H1 (cell line): Measurements from ENCODE around the gene NRXN2. TPM values are rescaled to one million over a fixed set of nuclear protein-coding genes. Genes with fewer than 3 reads are reported as not detected.

Experiments
- CTCF ChIA-PET: fragments of 300-600 bp; sonication (Branson Sonifier 250); formaldehyde crosslinking; loops from one replicate; lab custom pipeline; 2021; ENCODE audit not compliant: partially characterized antibody; lab: Charles Lee
- POLR2A ChIA-PET: fragments of 300-600 bp; sonication (Branson Sonifier 250); formaldehyde crosslinking; loops from one replicate; lab custom pipeline; 2021; ENCODE audit warnings: inconsistent platforms; ENCODE audit not compliant: partially characterized antibody; lab: Charles Lee
- DNase-seq, 2 experiments: peaks; one replicate each; pipeline versions ENCODE4 v3.0.0 to v3.0.0-alpha.2; 2010 to 2022; ENCODE audit warnings: low spot score in 2 of 2, low read depth in 1 of 2, mixed read lengths in 1 of 2
- FAIRE-seq: peaks from 2 replicates; lab custom pipeline; 2011; peaks lifted over from hg19 to GRCh38; lab: Jason Lieb, UNC
- H2AFZ ChIP-seq: 2 replicates; pipeline ENCODE4 v1.8.1; 2012; ENCODE audit warnings: low read length, inconsistent platforms
- H2AK5ac ChIP-seq: 2 replicates; pipeline ENCODE4 v1.6.1; 2013; ENCODE audit warnings: low read depth, low read length
- H2BK120ac ChIP-seq: replicated peaks from 2 replicates; pipeline ENCODE3; 2013; ENCODE audit warnings: low read depth, low read length, inconsistent platforms
- H2BK12ac ChIP-seq: 2 replicates; pipeline ENCODE4 v1.6.1; 2013; ENCODE audit warnings: low read depth, low read length
- H2BK15ac ChIP-seq: 2 replicates; pipeline ENCODE4 v1.6.1; 2013; ENCODE audit warnings: low read length
- H2BK20ac ChIP-seq: 2 replicates; pipeline ENCODE4 v1.6.1; 2013; ENCODE audit warnings: low read length
- H2BK5ac ChIP-seq: 2 replicates; pipeline ENCODE4 v1.6.1; 2013; ENCODE audit warnings: low read depth, low read length
- H3K14ac ChIP-seq: 2 replicates; pipeline ENCODE4 v1.6.1; 2013; ENCODE audit warnings: inconsistent platforms; ENCODE audit not compliant: insufficient read length
- H3K18ac ChIP-seq: 2 replicates; pipeline ENCODE4 v1.6.1; 2013; ENCODE audit warnings: low read length; ENCODE audit errors: extremely low read depth
- H3K23ac ChIP-seq: 2 replicates; pipeline ENCODE4 v1.6.1; 2013; ENCODE audit warnings: inconsistent platforms; ENCODE audit not compliant: insufficient read length
- H3K23me2 ChIP-seq: 2 replicates; pipeline ENCODE4 v1.6.1; 2013; ENCODE audit warnings: low read depth, low read length
- H3K27ac ChIP-seq: 2 replicates; pipeline ENCODE4 v1.6.1; 2011; ENCODE audit warnings: low read depth, low read length, inconsistent platforms
- H3K27me3 ChIP-seq, 4 experiments: replicated peaks in 1 of 4; 1 replicate in 1 of 4; 2 replicates in 3 of 4; pipeline versions ENCODE4 v1.6.1 to v1.8.1; 2011 to 2013; ENCODE audit warnings: low read length in 3 of 4, mild to moderate bottlenecking in 3 of 4, inconsistent platforms in 2 of 4, mixed read lengths in 2 of 4, moderate library complexity in 1 of 4; ENCODE audit not compliant: control insufficient read depth in 3 of 4, insufficient read depth in 3 of 4; ENCODE audit errors: extremely low read depth in 1 of 4
- H3K36me3 ChIP-seq, 4 experiments: 2 replicates each; pipeline versions ENCODE4 v1.6.1 to v1.8.1; 2011 to 2013; ENCODE audit warnings: mild to moderate bottlenecking in 4 of 4, low read length in 3 of 4, moderate library complexity in 2 of 4, control low read depth in 1 of 4, inconsistent platforms in 1 of 4; ENCODE audit not compliant: insufficient read depth in 4 of 4, control insufficient read depth in 2 of 4
- H3K4ac ChIP-seq: replicated peaks from 2 replicates; pipeline ENCODE3; 2013; ENCODE audit warnings: low read length, low read depth, mixed read lengths, inconsistent platforms; ENCODE audit not compliant: insufficient read length
- H3K4me1 ChIP-seq, 4 experiments: replicated peaks in 1 of 4; 1 replicate in 1 of 4; 2 replicates in 3 of 4; pipeline versions ENCODE4 v1.6.1 to v1.8.1; 2011 to 2013; ENCODE audit warnings: low read length in 3 of 4, inconsistent platforms in 2 of 4, mixed read lengths in 1 of 4; ENCODE audit not compliant: insufficient read depth in 4 of 4, control insufficient read depth in 3 of 4
- H3K4me2 ChIP-seq, 2 experiments: 2 replicates each; pipeline versions ENCODE4 v1.6.1 to v1.8.1; 2011 to 2013; ENCODE audit warnings: low read depth in 2 of 2, low read length in 2 of 2, control low read depth in 1 of 2, inconsistent platforms in 1 of 2, mild to moderate bottlenecking in 1 of 2; ENCODE audit not compliant: insufficient read depth in 1 of 2
- H3K4me3 ChIP-seq, 4 experiments: fragments of 200-600, 300-600 bp in 1 of 4; sonication (generic), shearing (Covaris generic), sonication (Bioruptor Twin) in 1 of 4; 2 replicates each; pipeline versions ENCODE4 v1.5.1 to v1.8.1; 2011 to 2016; ENCODE audit warnings: low read length in 4 of 4, low read depth in 3 of 4, control low read depth in 2 of 4, inconsistent platforms in 2 of 4, mild to moderate bottlenecking in 2 of 4, mixed read lengths in 1 of 4, moderate library complexity in 1 of 4; ENCODE audit not compliant: insufficient read depth in 2 of 4; ENCODE audit errors: extremely low read depth in 1 of 4
- H3K56ac ChIP-seq: replicated peaks from 2 replicates; pipeline ENCODE3; 2013; ENCODE audit warnings: low read depth, mild to moderate bottlenecking, mixed read lengths, low read length, inconsistent platforms; ENCODE audit not compliant: insufficient read length
- H3K79me1 ChIP-seq: 2 replicates; pipeline ENCODE4 v1.6.1; 2013; ENCODE audit warnings: low read depth, low read length, control low read depth
- H3K79me2 ChIP-seq, 2 experiments: 2 replicates each; pipeline versions ENCODE4 v1.6.1 to v1.8.1; 2012 to 2013; ENCODE audit warnings: low read length in 2 of 2, mild to moderate bottlenecking in 2 of 2, inconsistent platforms in 1 of 2; ENCODE audit not compliant: insufficient read depth in 2 of 2, control insufficient read depth in 1 of 2
- H3K9ac ChIP-seq, 4 experiments: replicated peaks in 1 of 4; 1 replicate in 1 of 4; 2 replicates in 3 of 4; pipeline versions ENCODE4 v1.6.1 to v1.8.1; 2011 to 2013; ENCODE audit warnings: low read depth in 3 of 4, low read length in 3 of 4, control low read depth in 2 of 4, mild to moderate bottlenecking in 2 of 4, moderate library complexity in 2 of 4, inconsistent platforms in 1 of 4; ENCODE audit errors: extremely low read depth in 1 of 4
- H3K9me3 ChIP-seq, 2 experiments: 2 replicates each; pipeline versions ENCODE4 v1.6.1 to v1.8.1; 2012 to 2013; ENCODE audit warnings: mild to moderate bottlenecking in 2 of 2, moderate library complexity in 2 of 2, control low read depth in 1 of 2, inconsistent platforms in 1 of 2, low read depth in 1 of 2, low read length in 1 of 2, mixed read lengths in 1 of 2; ENCODE audit not compliant: insufficient read depth in 2 of 2
- H4K20me1 ChIP-seq, 2 experiments: replicated peaks in 1 of 2; 2 replicates each; pipeline versions ENCODE3 to v1.8.1; 2011 to 2013; ENCODE audit warnings: inconsistent platforms in 2 of 2, low read length in 2 of 2, mild to moderate bottlenecking in 1 of 2; ENCODE audit not compliant: insufficient read depth in 2 of 2, control insufficient read depth in 1 of 2
- H4K5ac ChIP-seq: 2 replicates; pipeline ENCODE4 v1.6.1; 2013; ENCODE audit warnings: low read length, low read depth, mixed read lengths, inconsistent platforms; ENCODE audit not compliant: insufficient read length
- H4K8ac ChIP-seq: 2 replicates; pipeline ENCODE4 v1.8.0; 2013; ENCODE audit warnings: mild to moderate bottlenecking, moderate library complexity, low read length, inconsistent platforms; ENCODE audit not compliant: insufficient read depth; ENCODE audit errors: extremely low read depth
- H4K91ac ChIP-seq: replicated peaks from 2 replicates; pipeline ENCODE3; 2013; ENCODE audit warnings: low read length, mixed read lengths, inconsistent platforms; ENCODE audit not compliant: insufficient read length
- BCL11A ChIP-seq, 2 experiments: IDR thresholded peaks; one replicate each; pipeline ENCODE4 v1.6.1; 2011; ENCODE audit warnings: low read depth in 2 of 2, low read length in 2 of 2, mild to moderate bottlenecking in 2 of 2
- POU5F1 ChIP-seq: IDR thresholded peaks from 2 replicates; pipeline ENCODE4 v1.6.1; 2011; ENCODE audit warnings: low read depth, mild to moderate bottlenecking, low read length, moderate library complexity
- YY1 ChIP-seq: IDR thresholded peaks from 2 replicates; pipeline ENCODE4 v1.6.1; 2011; ENCODE audit warnings: low read depth, mild to moderate bottlenecking, low read length
- WGBS, 2 experiments: shearing (Covaris generic) in 1 of 2; methylation state at CpG; one replicate each; pipeline versions ENCODE4 v1.1.6 to v1.1.7; 2013 to 2015; ENCODE audit warnings: low lambda C conversion rate in 2 of 2, mixed read lengths in 2 of 2, inconsistent platforms in 1 of 2, low coverage in 1 of 2, missing lambda C conversion rate in 1 of 2; ENCODE audit not compliant: insufficient replicate concordance in 2 of 2, insufficient coverage in 1 of 2, insufficient read length in 1 of 2; ENCODE audit errors: extremely low coverage in 1 of 2, missing lambda C conversion rate in 1 of 2; 5-methylcytosine and 5-hydroxymethylcytosine counted together
- polyA plus RNA-seq, 7 experiments: library from polyadenylated mRNA; depleted of rRNA in 3 of 7; stranded (reverse) in 5 of 7; unstranded in 2 of 7; fragments of >200 nt in 5 of 7; fragments of 200-250 nt in 2 of 7; gene quantifications; 1 replicate in 5 of 7; 2 replicates in 1 of 7; 4 replicates in 1 of 7; pipeline versions ENCODE4 v1.2.1 to v1.2.3, GENCODE V29; 2011 to 2013; ENCODE audit warnings: missing spikeins in 2 of 7, mixed read lengths in 2 of 7
- total RNA-seq: library from RNA; stranded (reverse); fragmentation: NEBNext Ultra II Directional; extraction: Animal tissue kit (Norgen Biotek cat#: 25700); gene quantifications from 2 replicates; pipeline ENCODE4 v1.2.1, GENCODE V29; 2021

The NRXN2 gene
- total and polyA plus RNA-seq, 2 of the 8 experiments (the other 6 are each of a cell fraction or from before 2014, with no cell fraction given), result 1.3 to 11.5 TPM

GRCh38 chr11:64621283-64622019 lies 101.5 kb downstream of the NRXN2 start:
- FAIRE-seq (no peak), DNase-seq (no peak)
- Histone ChIP-seq H2BK15ac (peak overlapping the region; percentile 9; the same call in 1 of the 2 replicates), H3K9ac (no peak overlapping the region), H4K5ac (no peak overlapping the region), H3K18ac (no peak overlapping the region), H3K9me3 (no peaks in the 10 kb centered on the region), H4K20me1 (no peaks in the 10 kb centered on the region), H3K23me2 (no peaks in the 10 kb centered on the region), H3K23ac (no peak overlapping the region), H2AK5ac (0 out of 2 replicates have a peak overlapping the region, but pooled peaks have one; percentile 28), H3K14ac (no peak overlapping the region), H3K36me3 (no peaks in the 10 kb centered on the region), H3K79me2 (no peaks in the 10 kb centered on the region), H3K4me1 (peaks cover 0 to 15% (median 5%) of the 10 kb centered on the region in 4 experiments; a peak in 3 of 7 replicates), H2BK5ac (no peak overlapping the region; the same call in 1 of the 2 replicates), H2BK20ac (no peak overlapping the region), H4K91ac (no peak overlapping the region), H3K56ac (no peak overlapping the region), H3K27me3 (no peaks in the 10 kb centered on the region), H3K79me1 (no peaks in the 10 kb centered on the region), H3K4me2 (no peak overlapping the region), H3K4ac (no peak overlapping the region), H2AFZ (no peak overlapping the region), H2BK12ac (peak overlapping the region; percentile 5; the same call in 1 of the 2 replicates), H2BK120ac (no peak overlapping the region), H3K4me3 (no peak overlapping the region), H4K8ac (no peak overlapping the region), H3K27ac (no peak overlapping the region)
- no peak for TF ChIP-seq BCL11A (IDR thresholded peaks at IDR 0.05; ENCODE audit: low read depth in 2 of 2, low read length in 2 of 2)
- no peak for TF ChIP-seq YY1
- TF ChIP-seq POU5F1, result no peak
- 81% methylated on average over 5 of the region's 5 CpGs; no CpG with 5 or more reads in 1 of the 2 experiments for WGBS, 2 experiments
- POLR2A ChIA-PET, result interaction anchor here (0.9 to 1.0 kb wide), 2 partner anchors 8 to 10 kb away, joined by 3 to 4 read pairs; no protein-coding TSS in a partner anchor
- CTCF ChIA-PET, result interaction anchor here (0.6 to 4.4 kb wide), 5 partner anchors 9 to 30 kb away, joined by 3 to 19 read pairs (median 4); no protein-coding TSS in a partner anchor
